Measurements from ENCODE around the gene RANGAP1. TPM values are rescaled to one million over a fixed set of nuclear protein-coding genes. Genes with fewer than 3 reads are reported as not detected.

The RANGAP1 gene
- total RNA-seq, 4 donors from 2014 or later, result 42.0 to 78.7 (median 60.3) TPM

- H3K27ac ChIP-seq, result peak overlapping the region in 2 of 4 donors; percentile 54 to 60
- H3K9me3 ChIP-seq, result no peaks in the 10 kb centered on the region
- peak in 1 of 2 donors; percentile 18 for DNase-seq (ENCODE audit: low spot score in 2 of 2)
- no peak for TF ChIP-seq CTCF (IDR thresholded peaks at IDR 0.05)
- no peak for TF ChIP-seq EP300 (IDR thresholded peaks at IDR 0.05)
- no peak for TF ChIP-seq POLR2A (IDR thresholded peaks at IDR 0.05)
- H3K4me3 ChIP-seq, result no peak overlapping the region
- H3K27me3 ChIP-seq, result no peaks in the 10 kb centered on the region
- peaks cover 0 to 19% (median 4%) of the 10 kb centered on the region in 4 donors for H3K4me1 ChIP-seq
- no peaks in the 10 kb centered on the region for H3K36me3 ChIP-seq
- 48 to 51% methylated on average over 8 of the region's 8 CpGs for WGBS, 2 donors
Measured at GRCh38 chr22:41290262-41291221, 4.6 kb upstream of the RANGAP1 start.

- DNase-seq (ENCODE audit: low spot score in 2 of 2), result no peak
- Histone ChIP-seq H3K27ac (peak overlapping the region in 2 of 4 donors; percentile 28 to 54), H3K4me1 (peaks cover 0 to 28% (median 7%) of the 10 kb centered on the region in 4 donors), H3K4me3 (no peak overlapping the region), H3K36me3 (peaks cover 0 to 2% (median 0%) of the 10 kb centered on the region in 3 donors), H3K9me3 (no peaks in the 10 kb centered on the region), H3K27me3 (no peaks in the 10 kb centered on the region)
- WGBS, 2 donors, result 93 to 97% methylated on average over 1 of the region's 1 CpG
- TF ChIP-seq POLR2A (IDR thresholded peaks at IDR 0.05) (no peak), EP300 (IDR thresholded peaks at IDR 0.05) (no peak), CTCF (IDR thresholded peaks at IDR 0.05) (no peak)
Measured at GRCh38 chr22:41289671-41290070, 3.7 kb upstream of the RANGAP1 start.

GRCh38 chr22:41288245-41288946, 2.4 kb upstream of the RANGAP1 start:
- Histone ChIP-seq H3K27me3 (no peaks in the 10 kb centered on the region), H3K4me3 (no peak overlapping the region), H3K4me1 (peaks cover 0 to 32% (median 7%) of the 10 kb centered on the region in 4 donors), H3K36me3 (peaks cover 0 to 15% (median 0%) of the 10 kb centered on the region in 3 donors), H3K9me3 (no peaks in the 10 kb centered on the region), H3K27ac (peak overlapping the region in 3 of 4 donors; percentile 45 to 59 (median 55))
- 76 to 82% methylated on average over 9 of the region's 9 CpGs for WGBS, 2 donors
- peak in 1 of 2 donors; percentile 13 for TF ChIP-seq EP300 (IDR thresholded peaks at IDR 0.05)
- TF ChIP-seq CTCF (IDR thresholded peaks at IDR 0.05), result no peak
- no peak for DNase-seq (ENCODE audit: low spot score in 2 of 2)

GRCh38 chr22:41286639-41287091, 678 bp upstream of the RANGAP1 start:
- 0 to 1% methylated on average over 15 of the region's 15 CpGs for WGBS, 2 donors
- Histone ChIP-seq H3K4me1 (peaks cover 0 to 32% (median 7%) of the 10 kb centered on the region in 4 donors), H3K27ac (peak overlapping the region; percentile 55 to 93 (median 74)), H3K27me3 (no peaks in the 10 kb centered on the region), H3K4me3 (peak overlapping the region; percentile 49 to 92 (median 68)), H3K36me3 (peaks cover 0 to 31% (median 0%) of the 10 kb centered on the region in 3 donors), H3K9me3 (no peaks in the 10 kb centered on the region)
- TF ChIP-seq CTCF (IDR thresholded peaks at IDR 0.05) (no peak), EP300 (IDR thresholded peaks at IDR 0.05) (no peak), POLR2A (IDR thresholded peaks at IDR 0.05) (no peak)
- peak in 1 of 2 donors; percentile 16 for DNase-seq (ENCODE audit: low spot score in 2 of 2)
